Skin epidermis (tissue), 12 donors: Measurements from ENCODE around the gene FIGLA.
"Not testable (repeated sequence)": the region's sequence is repeated elsewhere in the genome, so short reads cannot be mapped to it uniquely, and the experiment has no call there.

ENCODE experiments used
- H3K27ac ChIP-seq, 21 experiments: fragments of 200-600 bp; sonication (generic) in 11 of 21; one replicate each; pipeline ENCODE4 v1.5.0; 2020; ENCODE audit warnings: mild to moderate bottlenecking in 3 of 21, inconsistent platforms in 2 of 21, moderate library complexity in 2 of 21
- H3K4me3 ChIP-seq, 7 experiments: fragments of 200-600 bp; sonication (generic) in 2 of 7; one replicate each; pipeline ENCODE4 v1.5.0; 2020; ENCODE audit warnings: inconsistent platforms in 2 of 7, mild to moderate bottlenecking in 2 of 7, moderate library complexity in 1 of 7

Gene FIGLA

DNA sequence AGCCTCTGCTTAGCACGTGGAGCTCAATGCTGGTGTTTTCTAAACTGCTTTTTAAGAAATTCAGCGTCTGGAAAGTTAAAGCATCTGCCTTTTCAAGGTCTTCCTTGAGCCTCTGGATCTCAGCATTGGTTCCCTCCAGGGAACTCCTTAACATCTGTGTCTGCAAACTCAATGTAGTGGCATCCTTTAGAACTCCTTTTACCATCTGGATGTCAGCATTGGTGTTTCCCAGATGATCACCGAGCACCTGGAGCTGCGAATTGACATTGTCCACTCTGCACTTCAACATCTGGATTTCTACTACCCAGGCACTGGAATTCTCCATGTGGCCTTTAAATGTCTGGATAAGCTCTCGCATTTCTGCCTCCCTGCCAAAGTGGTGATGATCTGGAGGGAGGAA lies 26.3 kb upstream of the FIGLA start:
- Histone ChIP-seq H3K27ac (no peak overlapping the region), H3K4me3 (no peak overlapping the region)

DNA sequence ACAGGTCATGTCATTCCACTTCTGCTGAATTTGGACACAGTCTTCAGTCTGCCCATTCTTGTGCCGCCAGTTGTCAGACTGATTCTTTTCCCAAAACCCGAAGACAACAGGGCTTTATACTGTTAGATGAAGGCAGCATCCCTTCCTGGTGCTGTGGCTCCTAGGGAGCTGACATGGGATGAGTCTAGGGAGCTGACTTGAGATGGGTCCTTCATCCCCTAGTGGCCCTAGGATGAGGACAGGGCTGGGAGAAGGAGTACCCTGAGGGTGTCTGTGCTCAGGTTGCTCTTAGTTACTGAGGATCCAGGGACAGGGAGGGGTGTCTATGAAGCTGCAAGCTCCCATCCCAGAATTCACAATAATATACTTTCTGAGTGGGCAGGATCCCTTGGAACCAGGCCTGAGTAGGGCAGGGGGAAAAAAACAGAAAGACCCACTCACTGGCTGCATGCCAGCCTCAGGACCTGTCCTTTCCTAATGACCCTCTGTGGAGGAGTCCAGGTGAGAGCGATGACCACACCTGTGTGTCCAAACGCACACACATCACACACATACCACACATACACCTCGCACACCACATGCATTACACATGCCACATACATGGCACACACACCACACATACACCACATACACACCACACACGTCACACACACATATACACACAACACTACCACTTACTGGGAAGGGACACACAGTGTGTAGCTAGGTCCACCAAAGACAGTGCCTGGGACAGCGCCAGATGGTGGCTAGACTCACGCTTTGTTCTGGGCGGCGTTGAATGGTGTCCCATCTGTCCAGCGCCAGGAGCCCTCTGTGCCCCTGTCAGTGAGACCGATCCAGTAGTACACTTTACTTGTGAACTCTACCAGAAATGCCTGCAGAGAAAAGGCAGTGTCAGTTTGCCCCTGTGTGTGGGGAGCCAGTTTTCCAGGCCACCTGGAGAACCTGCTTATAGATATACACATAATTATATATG lies 18.8 kb upstream of the FIGLA start:
- H3K27ac ChIP-seq, result no peak overlapping the region
- no peak overlapping the region for H3K4me3 ChIP-seq

- Histone ChIP-seq H3K4me3 (no peak overlapping the region), H3K27ac (no peak overlapping the region)
Observed at GRCh38 chr2:70807828-70808118, 17.3 kb upstream of the FIGLA start.

DNA sequence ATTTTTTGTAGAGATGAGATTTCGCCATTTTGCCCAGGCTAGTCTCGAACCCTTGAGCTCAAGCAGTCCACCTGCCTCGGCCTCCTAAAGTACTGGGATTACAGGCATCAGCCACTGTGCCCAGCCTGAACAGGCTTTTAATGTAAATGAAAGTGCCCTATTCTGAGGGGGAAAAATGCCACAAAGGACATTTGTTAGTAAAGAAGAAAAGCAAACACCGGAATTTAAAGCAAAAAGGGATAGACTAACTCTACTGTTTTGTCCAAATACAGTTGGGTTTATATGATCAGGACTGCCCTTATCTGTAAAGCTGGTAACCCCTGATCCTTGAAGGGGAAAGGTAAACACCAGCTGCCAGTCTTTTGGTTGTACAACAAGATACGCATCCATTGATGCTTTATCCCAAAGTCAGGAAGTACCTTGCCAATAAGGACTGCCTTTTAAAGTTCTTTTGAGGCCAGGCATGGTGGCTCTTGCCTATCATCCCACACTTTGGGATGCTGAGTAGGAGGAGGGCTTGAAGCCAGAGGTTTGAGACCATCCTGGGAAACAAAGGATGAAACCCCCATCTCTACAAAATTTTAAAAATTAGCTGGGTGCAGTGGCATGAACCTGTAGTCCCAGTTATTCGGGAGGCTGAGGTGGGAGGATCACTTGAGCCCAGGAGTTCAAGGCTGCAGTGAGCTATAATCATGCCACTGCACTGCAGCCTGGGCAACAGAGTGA lies 16.8 kb upstream of the FIGLA start:
- no peak overlapping the region for H3K4me3 ChIP-seq

GRCh38 chr2:70806620-70807019 lies 16.2 kb upstream of the FIGLA start:
- no peak overlapping the region for H3K4me3 ChIP-seq
- H3K27ac ChIP-seq, result no peak overlapping the region

More for the DNA sequence above, 16.8 kb upstream of the FIGLA start:
- H3K27ac ChIP-seq, result no peak overlapping the region

- H3K27ac ChIP-seq, result no peak overlapping the region
- H3K4me3 ChIP-seq, result no peak overlapping the region
Observed at GRCh38 chr2:70806013-70806412, 15.6 kb upstream of the FIGLA start.

DNA sequence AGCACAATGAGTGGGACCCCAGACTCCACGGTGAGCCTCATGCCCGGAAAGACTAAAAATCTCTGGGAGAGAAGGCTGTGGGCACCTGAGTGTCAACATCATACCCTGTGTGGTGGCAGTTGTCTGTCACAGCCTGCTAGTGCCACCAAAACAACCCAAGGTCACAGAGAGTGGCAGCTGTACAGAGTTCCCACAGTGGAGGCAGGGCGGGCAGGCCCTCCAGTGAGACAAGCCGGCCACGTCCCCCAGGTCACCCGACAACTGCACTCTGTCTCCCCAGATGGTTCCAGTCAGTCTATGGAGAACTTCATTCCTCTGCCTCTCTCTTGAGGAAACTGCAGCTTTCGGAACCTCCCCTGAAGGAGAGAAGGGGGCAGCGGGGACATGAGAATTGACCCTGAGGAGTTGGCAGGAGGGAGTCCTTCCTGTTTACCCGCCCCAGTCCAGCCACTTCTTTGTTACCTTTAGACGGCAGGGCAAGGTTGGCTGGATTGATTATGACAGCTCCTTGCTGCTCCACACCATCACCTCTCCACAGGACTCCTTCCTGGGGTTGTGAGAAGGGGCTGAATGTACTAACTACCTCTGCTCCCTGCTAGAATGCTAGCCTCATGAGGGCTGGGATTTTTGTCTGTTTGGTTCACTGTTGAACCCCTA lies 11.3 kb upstream of the FIGLA start:
- no peak overlapping the region for H3K4me3 ChIP-seq
- H3K27ac ChIP-seq, result no peak overlapping the region

- Histone ChIP-seq H3K4me3 (no peak overlapping the region), H3K27ac (no peak overlapping the region)
Observed at GRCh38 chr2:70799706-70800105, 9.3 kb upstream of the FIGLA start.

DNA sequence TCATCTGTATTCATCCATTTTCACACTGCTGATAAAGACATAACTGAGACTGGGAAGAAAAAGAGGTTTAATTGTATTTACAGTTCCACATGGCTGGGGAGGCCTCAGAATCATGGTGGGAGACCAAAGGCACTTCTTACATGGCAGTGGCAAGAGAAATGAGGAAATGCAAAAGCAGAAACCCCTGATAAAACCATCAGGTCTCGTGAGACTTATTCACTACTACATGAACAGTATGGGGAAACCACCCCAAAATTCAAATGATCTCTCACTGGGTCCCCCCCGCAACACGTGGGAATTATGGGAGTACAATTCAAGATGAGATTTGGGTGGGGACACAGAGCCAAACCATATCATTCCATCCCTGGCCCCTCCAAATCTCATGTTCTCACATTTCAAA lies 7.6 kb upstream of the FIGLA start:
- H3K27ac ChIP-seq, H3K4me3 ChIP-seq: not testable (repeated sequence)

DNA sequence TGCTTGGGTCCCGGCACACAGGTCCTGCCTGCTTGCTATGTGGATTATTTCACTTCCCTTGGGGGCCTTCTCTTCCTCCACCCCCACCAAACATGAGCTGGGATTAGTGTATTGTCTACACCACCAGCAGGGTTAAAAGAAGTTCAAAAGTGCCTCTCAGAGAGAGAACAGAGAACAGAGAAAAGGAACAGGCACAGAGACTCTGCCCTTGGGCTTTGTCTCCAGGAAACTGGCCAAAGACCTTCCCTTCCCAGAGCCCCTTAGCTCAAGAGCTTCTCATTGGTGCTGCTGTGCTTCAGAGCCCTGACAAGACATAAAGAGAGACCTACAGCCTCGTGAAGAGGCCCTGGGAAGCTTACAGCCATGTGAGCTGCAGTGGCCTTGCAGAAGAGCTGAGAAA lies 7.1 kb upstream of the FIGLA start:
- H3K4me3 ChIP-seq, result no peak overlapping the region
- no peak overlapping the region for H3K27ac ChIP-seq

DNA sequence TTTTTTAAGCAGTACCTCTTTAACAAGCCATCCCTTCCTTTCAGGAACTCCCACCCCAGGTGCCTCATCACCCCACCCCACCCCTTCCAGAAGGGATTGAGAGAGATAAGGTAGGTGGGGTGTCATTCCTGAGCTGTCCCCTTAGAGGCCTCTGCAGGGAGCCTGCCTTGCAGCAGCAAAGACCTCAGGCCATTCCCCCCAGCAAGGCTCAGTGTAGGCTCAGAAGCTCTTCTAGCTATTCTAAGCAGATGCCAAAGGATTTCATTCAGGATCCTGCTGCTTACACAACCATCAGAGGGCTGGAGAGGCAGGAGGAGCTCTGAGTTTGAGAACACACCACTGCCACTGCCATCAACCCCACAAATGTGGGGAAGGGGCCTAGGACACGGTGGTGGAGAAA lies 5.8 kb upstream of the FIGLA start:
- no peak overlapping the region for H3K27ac ChIP-seq
- H3K4me3 ChIP-seq, result no peak overlapping the region

- H3K27ac ChIP-seq, result no peak overlapping the region
- no peak overlapping the region for H3K4me3 ChIP-seq
Observed at GRCh38 chr2:70795164-70795995, 4.9 kb upstream of the FIGLA start.

- H3K27ac ChIP-seq, result no peak overlapping the region
- H3K4me3 ChIP-seq, result no peak overlapping the region
Observed at GRCh38 chr2:70793450-70793849, 3.0 kb upstream of the FIGLA start.

DNA sequence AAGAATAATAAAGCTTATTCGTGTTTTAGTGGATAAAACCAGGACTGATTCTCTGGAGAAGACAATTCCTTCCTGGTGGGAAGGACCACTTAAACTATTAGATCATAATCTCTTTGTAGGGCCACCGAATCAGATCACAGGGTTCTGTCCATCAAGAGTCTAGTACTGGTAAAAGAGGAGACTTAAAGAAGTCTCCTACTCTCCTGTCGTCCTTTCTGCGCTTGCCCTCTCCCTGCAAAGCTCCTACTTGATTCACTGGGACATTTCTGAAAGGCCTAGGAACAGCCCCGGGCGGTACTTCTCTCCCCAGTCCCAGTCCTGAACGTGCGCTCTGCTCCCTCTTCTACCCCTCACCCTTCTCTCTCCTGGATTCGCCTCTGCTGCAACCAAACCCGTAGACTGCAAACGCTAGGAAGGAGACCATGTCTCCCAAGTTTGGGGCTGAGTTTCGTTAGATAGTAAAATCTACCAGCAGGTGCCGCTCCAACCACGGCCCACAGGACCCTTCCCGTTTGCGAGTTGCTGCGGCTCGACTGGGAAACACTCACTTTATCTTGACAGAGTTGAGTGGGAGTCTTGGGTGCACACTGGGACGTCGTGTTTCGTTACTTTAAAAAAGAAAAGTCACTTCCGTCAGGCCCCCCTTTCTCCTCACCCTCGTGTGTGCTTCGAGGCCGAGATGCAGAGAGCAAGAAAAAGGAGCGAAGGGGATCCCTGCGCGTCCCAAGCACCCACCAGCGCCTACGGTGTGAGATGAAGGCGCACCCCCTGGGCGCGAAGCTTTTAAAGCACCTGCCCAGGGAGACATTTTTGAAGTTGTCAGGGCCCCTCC lies 923 bp downstream of the FIGLA start:
- Histone ChIP-seq H3K4me3 (peak overlapping the region in 2 of 7 experiments; percentile 8), H3K27ac (no peak overlapping the region)

DNA sequence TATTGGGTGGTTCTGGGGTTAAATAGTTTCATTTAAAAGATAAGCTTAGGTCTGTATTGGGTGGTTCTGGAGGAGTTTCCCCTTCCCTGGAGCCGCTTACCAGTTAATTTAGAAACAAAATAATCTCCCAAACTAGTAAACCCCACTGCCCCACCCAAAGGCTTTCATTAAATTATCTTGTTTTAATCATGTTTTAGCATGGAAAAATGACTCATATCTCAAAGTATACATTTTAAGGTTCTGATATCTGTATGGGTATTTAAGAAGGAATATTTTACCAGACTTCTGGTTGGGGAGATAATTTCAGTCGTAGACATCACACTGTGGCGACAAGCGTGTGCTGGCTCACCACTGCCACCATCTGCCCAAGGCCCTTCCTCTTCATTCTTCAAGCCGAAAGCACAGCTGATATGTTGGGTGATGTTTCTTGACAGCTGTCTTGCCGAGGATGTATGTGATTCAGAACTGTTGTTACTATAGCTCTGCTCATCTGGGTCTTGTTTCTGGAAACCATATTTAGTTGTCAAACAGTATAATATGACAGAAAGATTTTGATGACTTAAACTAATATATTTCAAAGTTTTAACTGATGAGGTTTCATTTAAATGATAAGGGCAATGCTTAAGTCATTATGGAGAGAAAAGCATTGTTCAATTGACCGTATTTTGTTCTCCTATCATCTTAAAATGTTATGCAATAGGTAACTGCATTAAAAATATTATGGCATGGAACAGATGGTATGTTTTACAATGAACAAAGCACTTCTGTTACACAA lies 5.1 kb downstream of the FIGLA start:
- H3K27ac ChIP-seq, result peak overlapping the region in 1 of 21 experiments; percentile 44
- H3K4me3 ChIP-seq, result no peak overlapping the region

GRCh38 chr2:70784320-70784719 lies 6.1 kb downstream of the FIGLA start:
- Histone ChIP-seq H3K27ac (no peak overlapping the region), H3K4me3 (no peak overlapping the region)

DNA sequence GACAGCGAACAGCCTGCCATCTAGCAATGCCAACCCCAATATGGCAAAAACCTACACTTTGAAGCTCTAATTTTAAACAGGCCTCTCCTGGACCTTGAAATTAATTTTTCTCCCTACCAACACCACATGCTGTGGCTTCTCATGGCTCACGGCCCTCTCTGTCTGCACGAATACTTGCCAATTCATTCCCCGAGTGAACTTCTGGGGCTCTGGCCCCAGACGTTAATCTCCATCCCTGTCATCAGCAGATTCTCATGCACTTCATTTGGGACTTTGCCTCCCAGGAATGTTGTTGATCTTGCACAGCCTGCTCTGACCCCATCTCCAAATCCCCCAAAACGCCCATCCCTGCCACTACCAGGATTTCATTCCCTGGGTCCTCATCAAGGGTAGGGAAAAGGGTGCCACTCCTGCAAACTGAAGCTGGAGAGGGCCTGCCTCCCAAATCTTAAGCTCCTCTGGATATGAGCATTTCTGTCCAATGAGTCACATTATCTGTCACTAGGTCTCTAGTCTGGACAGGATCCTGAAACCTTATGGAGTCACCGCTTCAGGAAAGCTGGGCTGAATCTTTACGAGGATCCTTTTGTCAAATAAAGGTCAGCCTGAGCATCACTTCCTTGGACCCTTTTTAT lies 10.4 kb downstream of the FIGLA start:
- Histone ChIP-seq H3K4me3 (no peak overlapping the region), H3K27ac (no peak overlapping the region)

- H3K27ac ChIP-seq, result no peak overlapping the region
- no peak overlapping the region for H3K4me3 ChIP-seq
Observed at GRCh38 chr2:70779491-70779890, 11.0 kb downstream of the FIGLA start.
